Keratinocyte (primary cell): ENCODE results near the gene PXYLP1. TPM values are rescaled to one million over a fixed set of nuclear protein-coding genes. Genes with fewer than 3 reads are reported as not detected.

Experiments
- DNase-seq: peaks from one replicate; pipeline ENCODE4 v3.0.0-alpha.2; 2011; ENCODE audit warnings: low read depth, missing footprints, low spot score
- FAIRE-seq: peaks from 2 replicates; lab custom pipeline; 2011; peaks lifted over from hg19 to GRCh38; lab: Jason Lieb, UNC
- H2AFZ ChIP-seq: 2 replicates; pipeline ENCODE4 v1.6.0; 2012; ENCODE audit warnings: low read length, control low read depth, inconsistent platforms; ENCODE audit not compliant: control insufficient read depth
- H3K27ac ChIP-seq: 2 replicates; pipeline ENCODE4 v1.5.1; 2011; ENCODE audit warnings: low read length; ENCODE audit not compliant: control insufficient read depth, insufficient read depth
- H3K27me3 ChIP-seq: 3 replicates; pipeline ENCODE4 v1.6.0; 2011; ENCODE audit warnings: low read length; ENCODE audit not compliant: control insufficient read depth, insufficient read depth; ENCODE audit errors: extremely low read depth
- H3K36me3 ChIP-seq, 2 experiments: 2 replicates in 1 of 2; 3 replicates in 1 of 2; pipeline ENCODE4 v1.5.1; 2011; ENCODE audit warnings: low read length in 2 of 2, mild to moderate bottlenecking in 1 of 2; ENCODE audit not compliant: control insufficient read depth in 2 of 2, insufficient read depth in 2 of 2; ENCODE audit errors: extremely low read depth in 1 of 2
- H3K4me1 ChIP-seq: 3 replicates; pipeline ENCODE4 v1.5.1; 2011; ENCODE audit warnings: low read length; ENCODE audit not compliant: control insufficient read depth, insufficient read depth; ENCODE audit errors: extremely low read depth
- H3K4me2 ChIP-seq: 3 replicates; pipeline ENCODE4 v1.6.0; 2011; ENCODE audit warnings: low read depth, low read length; ENCODE audit not compliant: control insufficient read depth, insufficient read depth; ENCODE audit errors: extremely low read depth
- H3K4me3 ChIP-seq, 3 experiments: fragments of 200-600 bp in 1 of 3; sonication (generic) in 1 of 3; 2 replicates in 2 of 3; 3 replicates in 1 of 3; pipeline ENCODE4 v1.5.1; 2011 to 2016; ENCODE audit warnings: low read length in 3 of 3, mild to moderate bottlenecking in 3 of 3, control low read depth in 2 of 3, inconsistent platforms in 1 of 3, low read depth in 1 of 3, mixed read lengths in 1 of 3, mixed run types in 1 of 3, moderate library complexity in 1 of 3; ENCODE audit not compliant: control insufficient read depth in 2 of 3, insufficient read depth in 2 of 3; ENCODE audit errors: extremely low read depth in 1 of 3
- H3K79me2 ChIP-seq: 2 replicates; pipeline ENCODE4 v1.6.0; 2012; ENCODE audit warnings: low read length; ENCODE audit not compliant: control insufficient read depth, insufficient read depth
- H3K9ac ChIP-seq: 3 replicates; pipeline ENCODE4 v1.6.0; 2011; ENCODE audit warnings: low read length; ENCODE audit not compliant: control insufficient read depth, insufficient read depth; ENCODE audit errors: extremely low read depth
- H3K9me1 ChIP-seq: 3 replicates; pipeline ENCODE4 v1.6.0; 2011; ENCODE audit warnings: low read length; ENCODE audit not compliant: control insufficient read depth, insufficient read depth; ENCODE audit errors: extremely low read depth
- H3K9me3 ChIP-seq: 2 replicates; pipeline ENCODE4 v1.5.1; 2012; ENCODE audit warnings: low read depth, low read length; ENCODE audit not compliant: control insufficient read depth
- H4K20me1 ChIP-seq: 3 replicates; pipeline ENCODE4 v1.6.0; 2011; ENCODE audit warnings: low read length; ENCODE audit not compliant: control insufficient read depth, insufficient read depth; ENCODE audit errors: extremely low read depth
- EZH2 ChIP-seq: IDR thresholded peaks from one replicate; pipeline ENCODE4 v1.6.1; 2012; ENCODE audit warnings: inconsistent platforms, mild to moderate bottlenecking, low read length, moderate library complexity
- dilution Hi-C: fragments of 300-500 bp; cut with MboI; formaldehyde crosslinking; loops from one replicate; pipeline ENCODE4 v1.7.0; 2020; ENCODE audit warnings: low sequenced_read_pairs; ENCODE audit not compliant: extremely low pct_ligation_motif_present
- polyA plus RNA-seq, 5 experiments: library from polyadenylated mRNA; depleted of rRNA in 3 of 5; stranded (reverse) in 3 of 5; stranded (forward) in 1 of 5; unstranded in 1 of 5; fragments of >200 nt; gene quantifications; 1 replicate in 1 of 5; 2 replicates in 3 of 5; 3 replicates in 1 of 5; pipeline versions ENCODE4 v1.2.1 to v1.2.3, GENCODE V29; 2011 to 2012; ENCODE audit warnings: missing spikeins in 2 of 5, low read depth in 1 of 5, low replicate concordance in 1 of 5
- TF ChIP-seq, protein P1 (sequence below), 3 experiments: IDR thresholded peaks in 1 of 3; conservative IDR thresholded peaks in 1 of 3; optimal IDR thresholded peaks in 1 of 3; 2 replicates in 2 of 3; 3 replicates in 1 of 3; pipeline versions ENCODE3 to v1.5.1; 2011; ENCODE audit warnings: low read length in 3 of 3, mild to moderate bottlenecking in 3 of 3, moderate library complexity in 2 of 3, control low read depth in 1 of 3, inconsistent platforms in 1 of 3; ENCODE audit not compliant: insufficient read depth in 2 of 3; ENCODE audit errors: extremely low read depth in 1 of 3

The PXYLP1 gene
- polyA plus RNA-seq, 1 donor (not counting 4 experiments of a cell fraction or from before 2014, with no cell fraction given): 3.0 TPM

DNA sequence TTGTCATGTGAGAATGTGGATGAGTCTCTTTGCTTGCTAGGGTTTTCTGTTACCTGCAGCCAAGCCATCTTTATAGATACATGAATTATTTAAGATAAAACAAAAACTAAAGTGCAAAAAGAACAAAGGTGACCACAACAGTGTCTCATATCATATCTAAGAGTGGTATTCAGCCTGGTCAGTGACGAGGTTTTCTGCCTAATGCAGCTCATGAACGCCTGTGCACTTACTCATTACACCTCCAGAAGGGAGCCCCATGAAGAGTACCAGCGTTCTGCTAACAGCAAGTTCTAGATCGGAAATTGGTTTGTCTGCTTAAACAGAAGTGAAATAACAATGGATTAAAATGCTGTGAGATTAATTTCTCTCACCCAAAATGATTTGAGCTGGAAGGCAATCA lies 19.2 kb downstream of the PXYLP1 start:
- no peaks in the 10 kb centered on the region for H3K9me3 ChIP-seq
- no peak for DNase-seq
- no peaks in the 10 kb centered on the region for H3K9me1 ChIP-seq
- no peaks in the 10 kb centered on the region for H3K4me1 ChIP-seq
- TF ChIP-seq, protein P1, sequence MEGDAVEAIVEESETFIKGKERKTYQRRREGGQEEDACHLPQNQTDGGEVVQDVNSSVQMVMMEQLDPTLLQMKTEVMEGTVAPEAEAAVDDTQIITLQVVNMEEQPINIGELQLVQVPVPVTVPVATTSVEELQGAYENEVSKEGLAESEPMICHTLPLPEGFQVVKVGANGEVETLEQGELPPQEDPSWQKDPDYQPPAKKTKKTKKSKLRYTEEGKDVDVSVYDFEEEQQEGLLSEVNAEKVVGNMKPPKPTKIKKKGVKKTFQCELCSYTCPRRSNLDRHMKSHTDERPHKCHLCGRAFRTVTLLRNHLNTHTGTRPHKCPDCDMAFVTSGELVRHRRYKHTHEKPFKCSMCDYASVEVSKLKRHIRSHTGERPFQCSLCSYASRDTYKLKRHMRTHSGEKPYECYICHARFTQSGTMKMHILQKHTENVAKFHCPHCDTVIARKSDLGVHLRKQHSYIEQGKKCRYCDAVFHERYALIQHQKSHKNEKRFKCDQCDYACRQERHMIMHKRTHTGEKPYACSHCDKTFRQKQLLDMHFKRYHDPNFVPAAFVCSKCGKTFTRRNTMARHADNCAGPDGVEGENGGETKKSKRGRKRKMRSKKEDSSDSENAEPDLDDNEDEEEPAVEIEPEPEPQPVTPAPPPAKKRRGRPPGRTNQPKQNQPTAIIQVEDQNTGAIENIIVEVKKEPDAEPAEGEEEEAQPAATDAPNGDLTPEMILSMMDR (optimal IDR thresholded peaks at IDR 0.05 in 1 of 3, IDR thresholded peaks at IDR 0.05 in 1 of 3, conservative IDR thresholded peaks at IDR 0.05 in 1 of 3; ENCODE audit: extremely low read depth in 1 of 3, insufficient read depth in 2 of 3, low read length in 3 of 3): no peak
- no peak for TF ChIP-seq EZH2
- H3K4me3 ChIP-seq: no peak overlapping the region
- H3K36me3 ChIP-seq: no peaks in the 10 kb centered on the region
- H3K27me3 ChIP-seq: no peaks in the 10 kb centered on the region
- FAIRE-seq: no peak
- H3K9ac ChIP-seq: no peak overlapping the region
- no peaks in the 10 kb centered on the region for H3K79me2 ChIP-seq
- no peak overlapping the region for H2AFZ ChIP-seq
- H4K20me1 ChIP-seq: no peaks in the 10 kb centered on the region
- no peak overlapping the region for H3K4me2 ChIP-seq
- H3K27ac ChIP-seq: no peak overlapping the region
- dilution Hi-C loops: no loop called here

DNA sequence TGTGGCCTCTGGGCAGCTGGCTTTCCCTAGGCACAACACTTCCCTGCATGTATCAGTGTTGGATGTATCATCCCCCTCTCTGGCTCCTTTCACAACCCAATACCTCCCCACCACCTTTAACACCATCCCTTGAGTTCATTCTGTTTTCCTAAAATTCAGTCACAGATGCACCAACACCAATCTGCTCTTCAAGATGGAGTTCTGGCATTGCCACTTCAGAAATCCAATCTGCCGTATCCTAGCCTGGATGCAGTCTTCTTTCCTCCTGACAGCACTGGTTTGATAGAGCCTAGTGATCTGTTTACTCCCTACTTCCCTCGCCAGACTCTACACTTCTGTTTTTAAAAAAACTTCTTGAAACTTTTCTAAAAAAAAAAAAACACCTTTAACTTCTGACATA lies 21.7 kb downstream of the PXYLP1 start:
- H4K20me1 ChIP-seq: no peaks in the 10 kb centered on the region

More for the DNA sequence above, 21.7 kb downstream of the PXYLP1 start:
- H3K79me2 ChIP-seq: no peaks in the 10 kb centered on the region
- H2AFZ ChIP-seq: no peak overlapping the region
- no peak overlapping the region for H3K27ac ChIP-seq
- no peaks in the 10 kb centered on the region for H3K27me3 ChIP-seq
- H3K4me3 ChIP-seq: no peak overlapping the region
- FAIRE-seq (no peak), DNase-seq (no peak)
- H3K36me3 ChIP-seq: no peaks in the 10 kb centered on the region
- H3K9me1 ChIP-seq: no peaks in the 10 kb centered on the region
- H3K4me1 ChIP-seq: no peaks in the 10 kb centered on the region
- TF ChIP-seq, protein P1 (optimal IDR thresholded peaks at IDR 0.05 in 1 of 3, IDR thresholded peaks at IDR 0.05 in 1 of 3, conservative IDR thresholded peaks at IDR 0.05 in 1 of 3; ENCODE audit: extremely low read depth in 1 of 3, insufficient read depth in 2 of 3, low read length in 3 of 3): no peak
- TF ChIP-seq EZH2: no peak
- no peak overlapping the region for H3K4me2 ChIP-seq
- no peaks in the 10 kb centered on the region for H3K9me3 ChIP-seq
- no peak overlapping the region for H3K9ac ChIP-seq
- dilution Hi-C loops: no loop called here
